H1 (cell line): ENCODE results near the gene MYH6. TPM values are rescaled to one million over a fixed set of nuclear protein-coding genes. Genes with fewer than 3 reads are reported as not detected.

Experiments
- CTCF ChIA-PET: fragments of 300-600 bp; sonication (Branson Sonifier 250); formaldehyde crosslinking; loops from one replicate; lab custom pipeline; 2021; ENCODE audit not compliant: partially characterized antibody; lab: Charles Lee
- POLR2A ChIA-PET: fragments of 300-600 bp; sonication (Branson Sonifier 250); formaldehyde crosslinking; loops from one replicate; lab custom pipeline; 2021; ENCODE audit warnings: inconsistent platforms; ENCODE audit not compliant: partially characterized antibody; lab: Charles Lee
- DNase-seq, 2 experiments: peaks; one replicate each; pipeline versions ENCODE4 v3.0.0 to v3.0.0-alpha.2; 2010 to 2022; ENCODE audit warnings: low spot score in 2 of 2, low read depth in 1 of 2, mixed read lengths in 1 of 2
- FAIRE-seq: peaks from 2 replicates; lab custom pipeline; 2011; peaks lifted over from hg19 to GRCh38; lab: Jason Lieb, UNC
- H2AFZ ChIP-seq: 2 replicates; pipeline ENCODE4 v1.8.1; 2012; ENCODE audit warnings: low read length, inconsistent platforms
- H2AK5ac ChIP-seq: 2 replicates; pipeline ENCODE4 v1.6.1; 2013; ENCODE audit warnings: low read depth, low read length
- H2BK120ac ChIP-seq: replicated peaks from 2 replicates; pipeline ENCODE3; 2013; ENCODE audit warnings: low read depth, low read length, inconsistent platforms
- H2BK12ac ChIP-seq: 2 replicates; pipeline ENCODE4 v1.6.1; 2013; ENCODE audit warnings: low read depth, low read length
- H2BK15ac ChIP-seq: 2 replicates; pipeline ENCODE4 v1.6.1; 2013; ENCODE audit warnings: low read length
- H2BK20ac ChIP-seq: 2 replicates; pipeline ENCODE4 v1.6.1; 2013; ENCODE audit warnings: low read length
- H2BK5ac ChIP-seq: 2 replicates; pipeline ENCODE4 v1.6.1; 2013; ENCODE audit warnings: low read depth, low read length
- H3K14ac ChIP-seq: 2 replicates; pipeline ENCODE4 v1.6.1; 2013; ENCODE audit warnings: inconsistent platforms; ENCODE audit not compliant: insufficient read length
- H3K18ac ChIP-seq: 2 replicates; pipeline ENCODE4 v1.6.1; 2013; ENCODE audit warnings: low read length; ENCODE audit errors: extremely low read depth
- H3K23ac ChIP-seq: 2 replicates; pipeline ENCODE4 v1.6.1; 2013; ENCODE audit warnings: inconsistent platforms; ENCODE audit not compliant: insufficient read length
- H3K23me2 ChIP-seq: 2 replicates; pipeline ENCODE4 v1.6.1; 2013; ENCODE audit warnings: low read depth, low read length
- H3K27ac ChIP-seq: 2 replicates; pipeline ENCODE4 v1.6.1; 2011; ENCODE audit warnings: low read depth, low read length, inconsistent platforms
- H3K27me3 ChIP-seq, 4 experiments: replicated peaks in 1 of 4; 1 replicate in 1 of 4; 2 replicates in 3 of 4; pipeline versions ENCODE4 v1.6.1 to v1.8.1; 2011 to 2013; ENCODE audit warnings: low read length in 3 of 4, mild to moderate bottlenecking in 3 of 4, inconsistent platforms in 2 of 4, mixed read lengths in 2 of 4, moderate library complexity in 1 of 4; ENCODE audit not compliant: control insufficient read depth in 3 of 4, insufficient read depth in 3 of 4; ENCODE audit errors: extremely low read depth in 1 of 4
- H3K36me3 ChIP-seq, 4 experiments: 2 replicates each; pipeline versions ENCODE4 v1.6.1 to v1.8.1; 2011 to 2013; ENCODE audit warnings: mild to moderate bottlenecking in 4 of 4, low read length in 3 of 4, moderate library complexity in 2 of 4, control low read depth in 1 of 4, inconsistent platforms in 1 of 4; ENCODE audit not compliant: insufficient read depth in 4 of 4, control insufficient read depth in 2 of 4
- H3K4ac ChIP-seq: replicated peaks from 2 replicates; pipeline ENCODE3; 2013; ENCODE audit warnings: low read length, low read depth, mixed read lengths, inconsistent platforms; ENCODE audit not compliant: insufficient read length
- H3K4me1 ChIP-seq, 4 experiments: replicated peaks in 1 of 4; 1 replicate in 1 of 4; 2 replicates in 3 of 4; pipeline versions ENCODE4 v1.6.1 to v1.8.1; 2011 to 2013; ENCODE audit warnings: low read length in 3 of 4, inconsistent platforms in 2 of 4, mixed read lengths in 1 of 4; ENCODE audit not compliant: insufficient read depth in 4 of 4, control insufficient read depth in 3 of 4
- H3K4me2 ChIP-seq, 2 experiments: 2 replicates each; pipeline versions ENCODE4 v1.6.1 to v1.8.1; 2011 to 2013; ENCODE audit warnings: low read depth in 2 of 2, low read length in 2 of 2, control low read depth in 1 of 2, inconsistent platforms in 1 of 2, mild to moderate bottlenecking in 1 of 2; ENCODE audit not compliant: insufficient read depth in 1 of 2
- H3K4me3 ChIP-seq, 4 experiments: fragments of 200-600, 300-600 bp in 1 of 4; sonication (generic), shearing (Covaris generic), sonication (Bioruptor Twin) in 1 of 4; 2 replicates each; pipeline versions ENCODE4 v1.5.1 to v1.8.1; 2011 to 2016; ENCODE audit warnings: low read length in 4 of 4, low read depth in 3 of 4, control low read depth in 2 of 4, inconsistent platforms in 2 of 4, mild to moderate bottlenecking in 2 of 4, mixed read lengths in 1 of 4, moderate library complexity in 1 of 4; ENCODE audit not compliant: insufficient read depth in 2 of 4; ENCODE audit errors: extremely low read depth in 1 of 4
- H3K56ac ChIP-seq: replicated peaks from 2 replicates; pipeline ENCODE3; 2013; ENCODE audit warnings: low read depth, mild to moderate bottlenecking, mixed read lengths, low read length, inconsistent platforms; ENCODE audit not compliant: insufficient read length
- H3K79me1 ChIP-seq: 2 replicates; pipeline ENCODE4 v1.6.1; 2013; ENCODE audit warnings: low read depth, low read length, control low read depth
- H3K79me2 ChIP-seq, 2 experiments: 2 replicates each; pipeline versions ENCODE4 v1.6.1 to v1.8.1; 2012 to 2013; ENCODE audit warnings: low read length in 2 of 2, mild to moderate bottlenecking in 2 of 2, inconsistent platforms in 1 of 2; ENCODE audit not compliant: insufficient read depth in 2 of 2, control insufficient read depth in 1 of 2
- H3K9ac ChIP-seq, 4 experiments: replicated peaks in 1 of 4; 1 replicate in 1 of 4; 2 replicates in 3 of 4; pipeline versions ENCODE4 v1.6.1 to v1.8.1; 2011 to 2013; ENCODE audit warnings: low read depth in 3 of 4, low read length in 3 of 4, control low read depth in 2 of 4, mild to moderate bottlenecking in 2 of 4, moderate library complexity in 2 of 4, inconsistent platforms in 1 of 4; ENCODE audit errors: extremely low read depth in 1 of 4
- H3K9me3 ChIP-seq, 2 experiments: 2 replicates each; pipeline versions ENCODE4 v1.6.1 to v1.8.1; 2012 to 2013; ENCODE audit warnings: mild to moderate bottlenecking in 2 of 2, moderate library complexity in 2 of 2, control low read depth in 1 of 2, inconsistent platforms in 1 of 2, low read depth in 1 of 2, low read length in 1 of 2, mixed read lengths in 1 of 2; ENCODE audit not compliant: insufficient read depth in 2 of 2
- H4K20me1 ChIP-seq, 2 experiments: replicated peaks in 1 of 2; 2 replicates each; pipeline versions ENCODE3 to v1.8.1; 2011 to 2013; ENCODE audit warnings: inconsistent platforms in 2 of 2, low read length in 2 of 2, mild to moderate bottlenecking in 1 of 2; ENCODE audit not compliant: insufficient read depth in 2 of 2, control insufficient read depth in 1 of 2
- H4K5ac ChIP-seq: 2 replicates; pipeline ENCODE4 v1.6.1; 2013; ENCODE audit warnings: low read length, low read depth, mixed read lengths, inconsistent platforms; ENCODE audit not compliant: insufficient read length
- H4K8ac ChIP-seq: 2 replicates; pipeline ENCODE4 v1.8.0; 2013; ENCODE audit warnings: mild to moderate bottlenecking, moderate library complexity, low read length, inconsistent platforms; ENCODE audit not compliant: insufficient read depth; ENCODE audit errors: extremely low read depth
- H4K91ac ChIP-seq: replicated peaks from 2 replicates; pipeline ENCODE3; 2013; ENCODE audit warnings: low read length, mixed read lengths, inconsistent platforms; ENCODE audit not compliant: insufficient read length
- CBX8 ChIP-seq: fragments of 300-800, 300-1000 bp; sonication (generic); IDR thresholded peaks from 2 replicates; pipeline ENCODE4 v1.7.1; 2016; ENCODE audit warnings: low read depth, low read length, borderline replicate concordance
- CREB1 ChIP-seq: IDR thresholded peaks from 2 replicates; pipeline ENCODE4 v1.6.1; 2012; ENCODE audit warnings: inconsistent platforms
- HDAC6 ChIP-seq: IDR thresholded peaks from one replicate; pipeline ENCODE4 v1.7.1; 2012; ENCODE audit warnings: low read depth, mild to moderate bottlenecking, inconsistent platforms, low read length, moderate library complexity
- RXRA ChIP-seq: IDR thresholded peaks from 2 replicates; pipeline ENCODE4 v1.6.1; 2011; ENCODE audit warnings: low read depth, mild to moderate bottlenecking, low read length, moderate library complexity; ENCODE audit not compliant: insufficient read depth
- WGBS, 2 experiments: shearing (Covaris generic) in 1 of 2; methylation state at CpG; one replicate each; pipeline versions ENCODE4 v1.1.6 to v1.1.7; 2013 to 2015; ENCODE audit warnings: low lambda C conversion rate in 2 of 2, mixed read lengths in 2 of 2, inconsistent platforms in 1 of 2, low coverage in 1 of 2, missing lambda C conversion rate in 1 of 2; ENCODE audit not compliant: insufficient replicate concordance in 2 of 2, insufficient coverage in 1 of 2, insufficient read length in 1 of 2; ENCODE audit errors: extremely low coverage in 1 of 2, missing lambda C conversion rate in 1 of 2; 5-methylcytosine and 5-hydroxymethylcytosine counted together
- polyA plus RNA-seq, 7 experiments: library from polyadenylated mRNA; depleted of rRNA in 3 of 7; stranded (reverse) in 5 of 7; unstranded in 2 of 7; fragments of >200 nt in 5 of 7; fragments of 200-250 nt in 2 of 7; gene quantifications; 1 replicate in 5 of 7; 2 replicates in 1 of 7; 4 replicates in 1 of 7; pipeline versions ENCODE4 v1.2.1 to v1.2.3, GENCODE V29; 2011 to 2013; ENCODE audit warnings: missing spikeins in 2 of 7, mixed read lengths in 2 of 7
- total RNA-seq: library from RNA; stranded (reverse); fragmentation: NEBNext Ultra II Directional; extraction: Animal tissue kit (Norgen Biotek cat#: 25700); gene quantifications from 2 replicates; pipeline ENCODE4 v1.2.1, GENCODE V29; 2021

MYH6 gene
- total and polyA plus RNA-seq, 2 of the 8 experiments (the other 6 are each of a cell fraction or from before 2014, with no cell fraction given), result 0.03 TPM; not detected in 1

DNA sequence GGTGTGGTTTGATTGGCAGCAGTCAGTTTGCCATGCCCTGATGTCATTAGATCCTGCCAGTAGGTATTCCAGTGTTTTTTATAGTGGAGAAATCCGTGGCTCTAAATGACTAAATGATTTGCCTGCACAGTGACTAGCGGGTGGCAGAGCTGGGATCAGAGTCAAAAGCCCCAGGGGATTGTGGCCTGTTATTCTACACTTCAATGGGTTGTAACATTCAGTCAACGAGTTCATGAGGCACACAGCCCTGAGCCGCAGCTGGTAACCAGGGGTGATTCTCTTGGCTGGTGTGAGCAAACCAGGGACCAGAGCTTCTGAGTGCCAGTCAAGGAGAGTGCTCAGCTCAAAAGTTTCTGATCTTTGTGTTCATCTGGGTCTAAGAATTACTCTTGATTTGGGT, 1.8 kb downstream of the MYH6 start:
- Histone ChIP-seq H3K4me3 (no peak overlapping the region), H3K27me3 (no peaks in the 10 kb centered on the region; a peak in 3 of 7 replicates), H3K18ac (no peak overlapping the region), H4K8ac (no peak overlapping the region), H3K79me2 (no peaks in the 10 kb centered on the region), H4K20me1 (peaks cover 0 to 2% of the 10 kb centered on the region in 2 experiments), H3K27ac (no peak overlapping the region), H2BK15ac (no peak overlapping the region), H3K23ac (no peak overlapping the region), H2AFZ (no peak overlapping the region), H4K91ac (no peak overlapping the region), H3K4me2 (no peak overlapping the region), H2BK120ac (no peak overlapping the region), H2BK5ac (no peak overlapping the region), H3K9ac (no peak overlapping the region), H3K14ac (no peak overlapping the region), H3K36me3 (no peaks in the 10 kb centered on the region), H2AK5ac (no peak overlapping the region), H2BK20ac (no peak overlapping the region), H3K23me2 (no peaks in the 10 kb centered on the region), H3K9me3 (no peaks in the 10 kb centered on the region), H3K79me1 (no peaks in the 10 kb centered on the region), H2BK12ac (no peak overlapping the region), H3K4ac (no peak overlapping the region), H3K56ac (no peak overlapping the region), H3K4me1 (no peaks in the 10 kb centered on the region; a peak in 1 of 7 replicates), H4K5ac (no peak overlapping the region)
- TF ChIP-seq CBX8 (no peak), RXRA (no peak), CREB1 (no peak), HDAC6 (no peak)
- 80% methylated on average over 4 of the region's 4 CpGs; no CpG with 5 or more reads in 1 of the 2 experiments for WGBS, 2 experiments
- ChIA-PET CTCF (interaction anchor here (1.0 to 2.2 kb wide), 2 partner anchors 26 to 33 kb away, joined by 3 to 5 read pairs; no protein-coding TSS in a partner anchor), POLR2A (interaction anchor here (0.9 kb wide), 1 partner anchor 29 kb away, joined by 3 read pairs; no protein-coding TSS in a partner anchor)
- DNase-seq (no peak), FAIRE-seq (no peak)
